HG02840 (cell line): ENCODE data around the gene HNRNPDL.
"Not testable (repeated sequence)": the region's sequence is repeated elsewhere in the genome, so short reads cannot be mapped to it uniquely, and the experiment has no call there.

Experiments used
- ATAC-seq: cut with Tn5 transposase; IDR thresholded peaks from one replicate; pipeline ENCODE4 v1.9.1; 2021; ENCODE audit warnings: mild to moderate bottlenecking, moderate library complexity, moderate number of reproducible peaks; ENCODE audit not compliant: unreplicated experiment, low FRiP score

The HNRNPDL gene

GRCh38 chr4:82430193-82430963, at the start of gene HNRNPDL, which contains the start of gene ENOPH1:
Gene HNRNPDL, minus strand, starts transcription at chr4:82430462. Its CDS starts 772 bp downstream, at chr4:82429690.
Gene ENOPH1, plus strand, starts transcription at chr4:82430590. Its CDS starts 240 bp downstream, at chr4:82430830.
- ATAC-seq: peak; percentile 70

DNA sequence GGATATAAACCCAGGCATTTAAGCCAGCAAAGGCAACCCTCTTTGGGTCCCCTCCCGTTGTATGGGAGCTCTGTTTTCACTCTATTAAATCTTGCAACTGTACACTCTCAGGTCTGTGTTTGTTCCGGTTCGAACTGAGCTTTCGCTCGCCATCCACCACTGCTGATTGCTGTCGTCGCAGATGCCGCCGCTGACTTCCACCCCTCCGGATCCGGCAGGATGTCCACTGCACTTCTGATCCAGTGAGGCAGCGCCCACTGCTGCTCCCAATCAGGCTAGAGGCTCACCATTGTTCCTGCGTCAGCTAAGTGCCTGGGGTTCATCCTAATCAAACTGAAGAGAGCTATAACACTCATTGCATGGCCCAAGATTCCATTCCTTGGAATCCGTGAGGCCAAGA, 49.3 kb upstream of the HNRNPDL start:
- ATAC-seq: no peak

GRCh38 chr4:82477469-82477868, 47.2 kb upstream of the HNRNPDL start:
- ATAC-seq: not testable (repeated sequence)

DNA sequence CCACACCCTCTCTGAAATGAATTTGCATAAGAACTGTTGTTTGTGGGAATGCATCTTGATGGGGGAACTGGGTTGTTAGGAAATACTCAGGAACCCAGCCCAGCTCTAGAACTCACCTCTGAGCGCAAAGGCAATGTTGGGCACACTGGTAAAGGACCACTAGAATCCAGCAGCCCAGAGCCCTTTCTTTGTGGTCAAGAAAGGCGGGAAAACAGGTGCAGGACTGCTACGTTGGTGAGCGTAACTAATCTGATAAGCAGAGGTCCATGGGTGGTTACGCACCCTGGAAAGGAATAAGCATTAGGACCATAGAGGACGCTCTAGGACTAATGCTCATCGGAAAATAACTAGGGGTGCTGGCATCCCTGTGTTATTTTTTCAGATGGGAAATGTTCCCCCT, 45.7 kb upstream of the HNRNPDL start:
- not testable (repeated sequence) for ATAC-seq

- no peak for ATAC-seq
Observed at GRCh38 chr4:82473621-82474164, 43.4 kb upstream of the HNRNPDL start.

DNA sequence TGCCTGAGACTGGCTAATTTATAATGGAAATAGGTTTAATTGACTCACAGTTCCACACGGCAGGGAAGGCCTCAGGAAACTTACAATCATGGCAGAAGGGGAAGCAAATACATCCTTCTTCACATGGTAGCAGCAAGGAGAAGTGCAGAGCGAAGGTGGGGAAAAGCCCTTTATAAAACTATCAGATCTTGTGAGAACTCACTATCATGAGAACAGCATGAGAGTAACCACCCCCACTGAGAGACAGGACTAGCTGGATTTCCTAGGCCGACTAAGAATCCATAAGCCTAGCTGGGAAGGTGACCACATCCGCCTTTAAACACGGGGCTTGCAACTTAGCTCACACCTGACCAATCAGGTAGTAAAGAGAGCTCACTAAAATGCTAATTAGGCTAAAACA, 42.8 kb upstream of the HNRNPDL start:
- ATAC-seq: not testable (repeated sequence)

DNA sequence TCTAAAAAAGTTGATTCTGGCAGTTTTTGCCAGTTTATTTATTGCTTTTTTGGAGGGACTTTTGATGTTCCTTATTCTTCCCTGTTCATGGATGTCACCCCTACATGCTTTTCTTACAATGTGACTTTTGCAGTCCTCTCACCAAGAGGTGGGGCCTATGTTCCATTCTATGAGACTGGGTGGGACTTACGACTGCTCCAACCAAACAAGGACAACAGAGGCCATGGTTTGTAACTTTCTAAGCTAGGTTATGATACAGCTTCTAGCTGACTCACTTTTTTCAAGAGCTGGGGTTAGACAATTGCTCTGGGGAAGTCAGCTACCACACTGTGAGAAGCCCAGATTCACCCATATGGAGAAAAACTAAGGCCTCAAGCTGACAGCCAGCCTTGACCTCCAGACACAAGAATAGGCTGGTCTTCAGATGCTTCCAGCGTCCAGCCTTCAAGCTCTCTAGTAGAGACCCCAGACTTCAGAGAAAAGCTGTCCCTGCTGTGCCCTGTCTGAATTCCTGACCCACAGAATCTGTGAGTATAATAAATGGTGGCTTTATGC, 39.6 kb upstream of the HNRNPDL start:
- no peak for ATAC-seq

DNA sequence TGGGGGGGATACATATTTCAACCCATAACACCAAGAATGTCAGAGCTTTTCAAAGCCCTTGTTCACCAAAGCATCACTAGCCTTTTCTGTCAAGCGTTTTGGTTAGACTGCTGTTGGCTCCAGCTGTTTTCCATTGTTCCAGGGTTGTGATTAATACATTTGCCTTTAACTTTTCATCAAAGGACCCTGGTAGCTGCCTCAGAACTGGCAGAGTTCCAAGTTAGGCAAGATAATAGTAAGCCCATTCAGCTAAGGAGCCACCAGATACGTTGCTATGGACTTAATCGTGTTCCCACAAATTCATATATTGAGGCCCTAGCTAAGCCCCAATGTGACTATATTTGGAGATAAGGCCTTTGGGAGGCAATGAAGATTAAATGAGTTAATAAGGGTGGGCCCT, 37.2 kb upstream of the HNRNPDL start:
- no peak for ATAC-seq

GRCh38 chr4:82463221-82463620, 33.0 kb upstream of the HNRNPDL start:
- ATAC-seq: no peak

DNA sequence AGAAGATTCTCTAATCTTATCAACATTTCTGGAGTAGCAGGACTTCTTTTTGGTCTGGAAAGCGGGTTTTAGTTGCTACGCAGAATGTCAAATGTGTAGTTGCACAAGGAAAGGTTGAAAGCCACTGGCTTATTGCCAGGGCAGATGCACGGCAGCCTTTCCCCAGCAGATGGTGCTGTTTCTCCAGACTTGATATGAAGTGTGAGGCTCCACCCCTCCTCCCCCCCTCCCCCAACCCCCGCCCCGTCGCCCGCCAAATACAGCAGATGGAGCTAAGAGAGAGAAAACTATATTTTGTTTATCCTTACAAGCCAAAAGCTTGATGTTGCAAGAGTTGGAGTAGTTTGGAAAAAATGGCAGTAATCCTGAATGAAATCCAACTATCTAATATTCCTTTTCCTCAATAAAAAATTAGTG, 32.2 kb upstream of the HNRNPDL start:
- peak; percentile 56 for ATAC-seq

DNA sequence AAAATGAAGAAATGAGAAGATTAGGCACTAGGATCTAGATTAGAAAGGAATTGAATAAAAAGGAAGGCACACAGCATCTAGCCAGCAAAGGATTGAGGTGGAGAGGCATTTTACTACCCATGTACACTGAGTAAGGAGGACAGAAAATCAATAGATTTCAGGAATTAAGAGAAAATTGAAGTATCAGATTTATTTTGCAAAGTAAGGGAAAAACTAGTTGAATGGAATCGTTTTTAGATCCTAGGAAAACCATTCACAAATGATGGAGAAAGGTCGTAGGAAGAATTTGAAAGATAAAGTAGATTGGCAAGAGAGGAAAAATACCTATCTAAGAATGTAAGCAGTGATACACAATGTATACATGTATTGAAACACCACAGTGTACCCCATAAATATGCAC, 31.4 kb upstream of the HNRNPDL start:
- ATAC-seq: no peak

- ATAC-seq: no peak
Observed at GRCh38 chr4:82458729-82459128, 28.5 kb upstream of the HNRNPDL start.

DNA sequence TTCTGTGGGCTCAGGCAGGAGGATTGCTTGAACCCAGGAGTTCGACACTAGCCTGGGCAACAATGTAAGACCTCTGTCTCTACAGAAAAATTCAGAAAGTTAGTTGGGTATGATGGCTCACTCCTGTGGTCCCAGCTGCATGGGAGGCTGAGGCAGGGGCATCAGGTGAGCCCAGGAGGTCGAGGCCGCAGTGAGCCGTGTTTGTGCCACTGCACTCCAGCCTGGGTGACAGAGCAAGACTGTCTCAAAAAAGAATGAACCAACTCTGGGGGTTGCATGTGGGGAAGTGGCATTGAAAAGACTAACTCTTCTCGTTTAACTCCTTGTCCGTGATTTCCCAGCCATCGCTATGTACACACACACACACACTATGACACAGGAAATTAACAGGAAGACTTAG, 27.0 kb upstream of the HNRNPDL start:
- ATAC-seq: no peak

DNA sequence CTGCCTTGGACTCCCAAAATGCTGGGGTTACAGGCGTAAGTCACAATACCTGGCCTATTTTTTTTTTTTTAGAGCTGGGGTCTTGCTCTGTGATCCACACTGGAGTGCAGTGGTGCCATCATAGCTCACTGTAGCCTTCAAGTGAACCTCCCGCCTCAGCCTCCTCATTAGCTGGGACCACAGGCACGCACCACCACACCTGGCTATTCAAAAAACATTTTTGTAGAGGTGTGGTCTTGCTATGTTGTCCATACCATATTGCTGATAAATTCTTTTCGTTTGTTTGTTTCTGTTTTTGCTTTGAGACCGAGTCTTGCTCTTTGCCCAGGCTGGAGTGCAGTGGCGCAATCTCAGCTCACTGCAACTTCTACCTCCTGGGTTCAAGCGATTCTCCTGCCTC, 21.8 kb upstream of the HNRNPDL start:
- no peak for ATAC-seq

DNA sequence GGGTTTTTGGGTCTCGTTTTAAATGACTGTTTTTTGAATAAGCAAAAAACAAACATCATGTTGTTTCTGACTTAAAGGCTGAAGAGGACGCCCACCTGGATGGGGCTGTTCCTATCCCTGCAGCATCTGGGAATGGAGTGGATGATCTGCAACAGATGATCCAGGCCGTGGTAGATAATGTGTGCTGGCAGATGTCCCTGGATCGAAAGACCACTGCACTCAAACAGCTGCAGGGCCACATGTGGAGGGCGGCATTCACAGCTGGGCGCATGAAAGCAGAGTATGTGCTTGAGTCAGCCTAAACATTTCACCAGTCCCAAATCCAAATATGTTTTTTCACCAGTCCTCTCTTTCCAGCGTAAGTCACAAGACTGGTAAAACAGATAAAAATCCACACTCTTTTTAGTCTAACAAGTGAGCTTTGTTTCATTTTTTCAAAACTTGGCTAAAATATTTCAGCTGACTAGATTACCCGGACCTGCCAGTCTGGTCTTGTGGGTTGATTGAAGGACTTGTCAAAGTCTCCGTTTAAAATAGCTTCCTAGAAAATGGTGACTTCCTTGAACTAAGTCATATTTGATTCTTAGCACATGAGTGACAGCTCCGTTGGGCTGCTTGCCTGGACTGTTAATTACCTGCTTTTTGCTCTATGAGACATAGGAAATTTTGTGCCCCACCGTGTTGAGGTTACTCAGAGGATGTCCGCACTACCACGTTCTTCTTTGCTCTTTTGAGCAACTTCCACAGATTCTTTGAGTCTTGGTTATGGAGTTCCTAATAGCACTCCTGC, 20.9 kb upstream of the HNRNPDL start:
- no peak for ATAC-seq

GRCh38 chr4:82447886-82448285, 17.6 kb upstream of the HNRNPDL start:
- ATAC-seq: no peak

DNA sequence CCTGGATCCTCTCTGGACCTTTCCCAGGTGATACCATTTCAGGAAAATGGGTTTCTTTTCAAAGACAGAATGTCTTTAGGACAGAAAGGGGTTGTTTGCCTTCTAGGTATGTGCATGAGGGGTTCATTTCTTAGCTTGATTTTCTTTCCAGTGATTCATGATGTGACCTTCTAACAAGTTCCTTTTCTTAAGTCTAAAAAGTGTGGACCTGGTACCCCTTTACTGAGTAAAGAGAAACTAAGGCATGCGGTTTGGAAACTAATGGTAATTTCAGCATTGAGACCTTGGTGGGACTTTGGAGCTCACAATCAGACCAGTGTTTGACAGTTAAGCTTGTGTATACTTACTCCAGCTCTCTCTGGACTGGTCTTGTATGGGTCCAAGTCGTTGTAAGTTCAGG, 8.8 kb upstream of the HNRNPDL start:
- no peak for ATAC-seq

DNA sequence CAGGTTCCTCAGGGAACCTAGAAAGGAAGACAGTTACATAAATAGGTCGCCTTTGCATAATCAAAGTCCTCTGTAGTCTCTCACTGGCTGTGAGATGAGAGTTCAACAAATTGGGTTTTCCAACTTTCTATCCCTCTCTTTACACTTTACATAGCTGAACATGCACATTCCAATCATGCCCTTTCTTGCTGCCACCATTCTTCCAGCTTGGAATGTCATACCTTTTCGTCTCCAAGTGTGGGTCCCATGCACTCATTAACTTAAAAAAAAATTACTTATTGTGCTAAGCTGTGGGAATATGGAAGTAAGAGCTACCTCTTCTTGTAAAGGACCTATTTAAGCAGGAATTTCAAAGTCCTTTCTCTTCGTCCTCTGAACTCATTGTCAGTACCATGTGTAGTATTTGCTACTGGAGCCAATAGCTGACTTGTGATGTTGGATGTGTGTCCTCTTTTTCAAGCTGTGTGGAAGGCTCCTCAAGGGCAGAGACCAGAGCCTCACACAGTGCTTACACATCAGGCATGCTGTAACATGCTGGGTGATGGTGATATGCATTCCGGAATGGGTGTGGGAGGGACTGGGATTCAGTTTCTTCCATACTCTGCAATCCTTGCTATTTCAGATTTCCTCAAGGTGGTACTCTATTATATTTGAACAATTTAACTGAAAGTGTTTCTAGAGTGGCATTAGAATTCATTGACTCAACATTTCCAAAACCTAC, 7.2 kb upstream of the HNRNPDL start:
- ATAC-seq: no peak

DNA sequence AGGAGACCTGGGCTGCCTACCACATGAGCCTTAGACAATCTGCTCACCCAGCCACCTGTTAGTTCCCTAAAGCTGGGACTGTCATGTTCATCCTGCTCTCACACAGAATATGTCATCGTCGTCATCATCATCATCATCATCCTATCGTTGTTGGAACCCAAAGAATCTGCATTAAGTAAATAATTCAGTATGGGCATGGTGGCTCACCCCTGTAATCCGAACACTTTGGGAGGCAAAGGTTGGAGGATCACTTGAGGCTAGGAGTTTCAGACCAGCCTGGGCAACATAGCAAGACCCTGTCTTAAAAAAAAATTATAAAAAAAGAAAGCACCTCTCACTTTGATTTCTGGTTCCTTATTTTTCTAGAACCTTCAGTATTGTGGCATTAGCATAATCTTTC, 6.5 kb upstream of the HNRNPDL start:
- no peak for ATAC-seq

GRCh38 chr4:82436130-82436529, 5.9 kb upstream of the HNRNPDL start:
- no peak for ATAC-seq
